ENCODE results near the gene NFYB. TPM values are rescaled to one million over a fixed set of nuclear protein-coding genes. Genes with fewer than 3 reads are reported as not detected.

NFYB gene
- total RNA-seq, 1 donor from 2014 or later = 100 TPM

DNA sequence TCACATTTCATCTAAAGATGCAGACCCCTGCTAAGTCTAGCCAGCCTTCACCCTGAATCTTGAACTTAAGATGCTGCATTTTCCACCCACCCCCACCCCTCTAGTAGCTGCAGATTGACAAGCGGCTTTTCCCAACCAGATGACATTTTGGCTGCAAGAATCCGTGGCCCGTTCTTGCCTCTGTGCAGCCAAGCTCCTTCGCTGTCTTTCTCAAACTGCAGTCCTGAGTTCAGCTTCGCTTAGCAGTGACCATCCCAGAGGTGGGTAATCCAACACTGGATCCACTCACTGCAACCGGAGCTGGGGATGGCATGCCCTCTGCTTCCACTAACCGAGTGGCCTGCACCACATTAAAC, 765 bp upstream of the NFYB start:
- no peak overlapping the region for H3K27ac ChIP-seq
- H3K27ac Mint-ChIP-seq = peak overlapping the region; percentile 70

GRCh38 chr12:104137001-104137901, 759 bp downstream of the NFYB start:
- peaks cover 25% of the 10 kb centered on the region for H3K4me1 Mint-ChIP-seq
- H3K27me3 Mint-ChIP-seq (ENCODE audit: insufficient read depth, low read depth) = no peaks in the 10 kb centered on the region
- Histone ChIP-seq H4K20me1 (ENCODE audit: low read depth) (peaks cover 33% of the 10 kb centered on the region), H2AFZ (replicated peaks) (no peak overlapping the region), H3F3A (ENCODE audit: low read depth) (peaks cover 19% of the 10 kb centered on the region), H3K27me3 (peaks cover 18% of the 10 kb centered on the region), H3K9ac (peak overlapping the region; percentile 75), H3K4me1 (peaks cover 26% of the 10 kb centered on the region), H3K36me3 (no peaks in the 10 kb centered on the region), H3K9me3 (ENCODE audit: low read depth) (no peaks in the 10 kb centered on the region), H3K79me2 (ENCODE audit: low read depth) (peaks cover 51% of the 10 kb centered on the region), H3K4me3 (peak overlapping the region; percentile 84), H3K27ac (peak overlapping the region; percentile 93), H3K4me2 (peak overlapping the region; percentile 96)
- no peaks in the 10 kb centered on the region for H3K9me3 Mint-ChIP-seq
- H3K4me3 Mint-ChIP-seq = peak overlapping the region; percentile 94
- H3K27ac Mint-ChIP-seq = peak overlapping the region; percentile 95
- TF ChIP-seq EZH2phosphoT487 (IDR thresholded peaks at IDR 0.05) (no peak), EZH2 (IDR thresholded peaks at IDR 0.05) (no peak)
- TF ChIP-seq, protein P1, sequence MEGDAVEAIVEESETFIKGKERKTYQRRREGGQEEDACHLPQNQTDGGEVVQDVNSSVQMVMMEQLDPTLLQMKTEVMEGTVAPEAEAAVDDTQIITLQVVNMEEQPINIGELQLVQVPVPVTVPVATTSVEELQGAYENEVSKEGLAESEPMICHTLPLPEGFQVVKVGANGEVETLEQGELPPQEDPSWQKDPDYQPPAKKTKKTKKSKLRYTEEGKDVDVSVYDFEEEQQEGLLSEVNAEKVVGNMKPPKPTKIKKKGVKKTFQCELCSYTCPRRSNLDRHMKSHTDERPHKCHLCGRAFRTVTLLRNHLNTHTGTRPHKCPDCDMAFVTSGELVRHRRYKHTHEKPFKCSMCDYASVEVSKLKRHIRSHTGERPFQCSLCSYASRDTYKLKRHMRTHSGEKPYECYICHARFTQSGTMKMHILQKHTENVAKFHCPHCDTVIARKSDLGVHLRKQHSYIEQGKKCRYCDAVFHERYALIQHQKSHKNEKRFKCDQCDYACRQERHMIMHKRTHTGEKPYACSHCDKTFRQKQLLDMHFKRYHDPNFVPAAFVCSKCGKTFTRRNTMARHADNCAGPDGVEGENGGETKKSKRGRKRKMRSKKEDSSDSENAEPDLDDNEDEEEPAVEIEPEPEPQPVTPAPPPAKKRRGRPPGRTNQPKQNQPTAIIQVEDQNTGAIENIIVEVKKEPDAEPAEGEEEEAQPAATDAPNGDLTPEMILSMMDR (IDR thresholded peaks at IDR 0.05) = no peak
- DNase-seq (ENCODE audit: low spot score) = peak; percentile 69
- H3K36me3 Mint-ChIP-seq = peaks cover 5% of the 10 kb centered on the region

More for the DNA sequence above, 765 bp upstream of the NFYB start:
- Histone ChIP-seq H3K4me2 (peak overlapping the region; percentile 83), H3K9ac (no peak overlapping the region), H3K4me1 (peaks cover 26% of the 10 kb centered on the region), H4K20me1 (ENCODE audit: low read depth) (peaks cover 18% of the 10 kb centered on the region), H3K79me2 (ENCODE audit: low read depth) (peaks cover 36% of the 10 kb centered on the region), H3K4me3 (peak overlapping the region; percentile 46), H3F3A (ENCODE audit: low read depth) (peaks cover 19% of the 10 kb centered on the region), H3K9me3 (ENCODE audit: low read depth) (no peaks in the 10 kb centered on the region), H3K27me3 (peaks cover 18% of the 10 kb centered on the region), H3K36me3 (no peaks in the 10 kb centered on the region), H2AFZ (replicated peaks) (peak overlapping the region; percentile 87)
- DNase-seq (ENCODE audit: low spot score) = peak; percentile 31
- Mint-ChIP-seq H3K36me3 (no peaks in the 10 kb centered on the region), H3K4me1 (peaks cover 22% of the 10 kb centered on the region), H3K9me3 (no peaks in the 10 kb centered on the region), H3K4me3 (peak overlapping the region; percentile 83), H3K27me3 (ENCODE audit: insufficient read depth, low read depth) (no peaks in the 10 kb centered on the region)
- TF ChIP-seq, protein P1 (IDR thresholded peaks at IDR 0.05) = no peak
- TF ChIP-seq EZH2phosphoT487 (IDR thresholded peaks at IDR 0.05) (no peak), EZH2 (IDR thresholded peaks at IDR 0.05) (no peak)

- H3K4me2 ChIP-seq = peak overlapping the region; percentile 96
- H3K27me3 Mint-ChIP-seq (ENCODE audit: insufficient read depth, low read depth) = no peaks in the 10 kb centered on the region
- H3K4me1 ChIP-seq = peaks cover 26% of the 10 kb centered on the region
- H3K36me3 Mint-ChIP-seq = peaks cover 8% of the 10 kb centered on the region
- no peaks in the 10 kb centered on the region for H3K9me3 Mint-ChIP-seq
- no peak for TF ChIP-seq EZH2 (IDR thresholded peaks at IDR 0.05)
- TF ChIP-seq EZH2phosphoT487 (IDR thresholded peaks at IDR 0.05) = no peak
- TF ChIP-seq, protein P1 (IDR thresholded peaks at IDR 0.05) = no peak
- no peaks in the 10 kb centered on the region for H3K36me3 ChIP-seq
- H3K27ac ChIP-seq = no peak overlapping the region
- peaks cover 58% of the 10 kb centered on the region for H3K79me2 ChIP-seq (ENCODE audit: low read depth)
- peak overlapping the region; percentile 94 for H3K4me3 Mint-ChIP-seq
- peaks cover 40% of the 10 kb centered on the region for H4K20me1 ChIP-seq (ENCODE audit: low read depth)
- H3K4me3 ChIP-seq = peak overlapping the region; percentile 84
- peaks cover 18% of the 10 kb centered on the region for H3K27me3 ChIP-seq
- peak overlapping the region; percentile 75 for H3K9ac ChIP-seq
- H3K27ac Mint-ChIP-seq = peak overlapping the region; percentile 95
- peaks cover 19% of the 10 kb centered on the region for H3F3A ChIP-seq (ENCODE audit: low read depth)
- no peak for DNase-seq (ENCODE audit: low spot score)
- H3K9me3 ChIP-seq (ENCODE audit: low read depth) = no peaks in the 10 kb centered on the region
- H3K4me1 Mint-ChIP-seq = peaks cover 25% of the 10 kb centered on the region
- no peak overlapping the region for H2AFZ ChIP-seq (replicated peaks)
Observed at GRCh38 chr12:104136577-104136976, 1.4 kb downstream of the NFYB start.
